ENCODE results near the gene ADGRG4. TPM values are rescaled to one million over a fixed set of nuclear protein-coding genes. Genes with fewer than 3 reads are reported as not detected.

Gene ADGRG4
- total RNA-seq, 2 donors from 2014 or later: 0.03 TPM; not detected in 1

GRCh38 chrX:136386173-136386572 lies 85.4 kb downstream of the ADGRG4 start:
- no peaks in the 10 kb centered on the region for H3K9me3 ChIP-seq

GRCh38 chrX:136386826-136387225 lies 86.1 kb downstream of the ADGRG4 start:
- no peaks in the 10 kb centered on the region for H3K4me1 ChIP-seq
- no peaks in the 10 kb centered on the region for H3K36me3 ChIP-seq
- no peak for DNase-seq
- no peaks in the 10 kb centered on the region for H3K9me3 ChIP-seq
- TF ChIP-seq CTCF (IDR thresholded peaks at IDR 0.05): no peak
- H3K27ac ChIP-seq: no peak overlapping the region
- no peaks in the 10 kb centered on the region for H3K27me3 ChIP-seq
- intact Hi-C loops (cut with DNase I): no loop called here
- no peak overlapping the region for H3K9ac ChIP-seq (ENCODE audit: low read depth in 2 of 2, low read length in 2 of 2)
- H3K4me3 ChIP-seq: no peak overlapping the region

More at GRCh38 chrX:136386173-136386572, 85.4 kb downstream of the ADGRG4 start:
- TF ChIP-seq CTCF (IDR thresholded peaks at IDR 0.05): no peak
- Histone ChIP-seq H3K4me3 (no peak overlapping the region), H3K36me3 (no peaks in the 10 kb centered on the region), H3K4me1 (no peaks in the 10 kb centered on the region), H3K9ac (ENCODE audit: low read depth in 2 of 2, low read length in 2 of 2) (no peak overlapping the region), H3K27ac (no peak overlapping the region), H3K27me3 (no peaks in the 10 kb centered on the region)
- DNase-seq: no peak
- intact Hi-C loops (cut with DNase I): no loop called here

GRCh38 chrX:136387951-136388502 lies 87.3 kb downstream of the ADGRG4 start:
- TF ChIP-seq CTCF (IDR thresholded peaks at IDR 0.05): no peak
- Histone ChIP-seq H3K9ac (ENCODE audit: low read depth in 2 of 2, low read length in 2 of 2) (no peak overlapping the region), H3K9me3 (no peaks in the 10 kb centered on the region), H3K27ac (no peak overlapping the region), H3K36me3 (no peaks in the 10 kb centered on the region), H3K27me3 (no peaks in the 10 kb centered on the region), H3K4me1 (no peaks in the 10 kb centered on the region), H3K4me3 (no peak overlapping the region)
- intact Hi-C loops (cut with DNase I): no loop called here
- no peak for DNase-seq

- no peak overlapping the region for H3K9ac ChIP-seq (ENCODE audit: low read depth in 2 of 2, low read length in 2 of 2)
- TF ChIP-seq CTCF (IDR thresholded peaks at IDR 0.05): no peak
- H3K4me1 ChIP-seq: no peaks in the 10 kb centered on the region
- H3K9me3 ChIP-seq: no peaks in the 10 kb centered on the region
- no peak overlapping the region for H3K4me3 ChIP-seq
- intact Hi-C loops (cut with DNase I): no loop called here
- no peak overlapping the region for H3K27ac ChIP-seq
- DNase-seq: no peak
- H3K36me3 ChIP-seq: no peaks in the 10 kb centered on the region
- H3K27me3 ChIP-seq: no peaks in the 10 kb centered on the region
Measured at GRCh38 chrX:136390921-136391320, 90.2 kb downstream of the ADGRG4 start.

GRCh38 chrX:136395271-136395670 lies 94.5 kb downstream of the ADGRG4 start:
- Histone ChIP-seq H3K9ac (ENCODE audit: low read depth in 2 of 2, low read length in 2 of 2) (no peak overlapping the region), H3K27me3 (no peaks in the 10 kb centered on the region)
- intact Hi-C loops (cut with DNase I): no loop called here

More at GRCh38 chrX:136395271-136395670, 94.5 kb downstream of the ADGRG4 start:
- DNase-seq: no peak
- Histone ChIP-seq H3K36me3 (no peaks in the 10 kb centered on the region), H3K4me1 (no peaks in the 10 kb centered on the region), H3K4me3 (no peak overlapping the region), H3K9me3 (no peaks in the 10 kb centered on the region), H3K27ac (no peak overlapping the region)
- TF ChIP-seq CTCF (IDR thresholded peaks at IDR 0.05): no peak
